Breast epithelium (tissue), 3 donors: ENCODE measurements around the gene MFSD11.

Experiments used
- CTCF ChIP-seq, 3 donors: fragments of 450-650 bp; IDR thresholded peaks; one replicate each; pipeline ENCODE4 v1.5.1; 2016 to 2017; ENCODE audit warnings: antibody characterized with exemption in 3 of 3, mild to moderate bottlenecking in 3 of 3, moderate library complexity in 3 of 3
- POLR2A ChIP-seq: fragments of 450-650 bp; IDR thresholded peaks from one replicate; pipeline ENCODE4 v1.6.1; 2016; ENCODE audit warnings: antibody characterized with exemption, mild to moderate bottlenecking, moderate library complexity
- POLR2AphosphoS5 ChIP-seq, 3 donors: sonication (generic); formaldehyde crosslinking; IDR thresholded peaks; one replicate each; pipeline ENCODE4 v1.6.1; 2017; ENCODE audit warnings: antibody characterized with exemption in 3 of 3

GRCh38 chr17:76736349-76737081, 1.4 kb upstream of the MFSD11 start:
- no peak for TF ChIP-seq POLR2A
- peak in 1 of 3 donors; percentile 27 for TF ChIP-seq CTCF (IDR thresholded peaks at IDR 0.05)
- peak; percentile 0 to 47 (median 9) for TF ChIP-seq POLR2AphosphoS5 (IDR thresholded peaks at IDR 0.05)
